Nephron progenitor cell (in vitro differentiated cells): ENCODE measurements around the gene RUFY2.

Experiments
- DNase-seq: peaks from one replicate; pipeline ENCODE4 v3.0.0; 2021
- H3K27ac Mint-ChIP-seq: 2 replicates; pipeline ENCODE4 v1.8.0; 2021; ENCODE audit warnings: mild to moderate bottlenecking, moderate library complexity, mixed read lengths
- H3K27me3 Mint-ChIP-seq: 2 replicates; pipeline ENCODE4 v1.8.0; 2021; ENCODE audit warnings: mild to moderate bottlenecking, low read depth, mixed read lengths; ENCODE audit not compliant: poor library complexity
- H3K36me3 Mint-ChIP-seq: 2 replicates; pipeline ENCODE4 v1.8.0; 2021; ENCODE audit warnings: low read depth, mixed read lengths
- H3K4me1 Mint-ChIP-seq: 2 replicates; pipeline ENCODE4 v1.8.0; 2021; ENCODE audit warnings: mixed read lengths
- H3K4me3 Mint-ChIP-seq: 2 replicates; pipeline ENCODE4 v1.8.0; 2021; ENCODE audit warnings: mild to moderate bottlenecking, moderate library complexity, mixed read lengths
- H3K9me3 Mint-ChIP-seq: 2 replicates; pipeline ENCODE4 v1.8.0; 2021; ENCODE audit warnings: mild to moderate bottlenecking, moderate library complexity, mixed read lengths
- CTCF ChIP-seq: fragments of 200-600 bp; sonication (generic); IDR thresholded peaks from 2 replicates; pipeline ENCODE4 v1.5.0; 2021; ENCODE audit warnings: antibody characterized with exemption

RUFY2 gene

DNA sequence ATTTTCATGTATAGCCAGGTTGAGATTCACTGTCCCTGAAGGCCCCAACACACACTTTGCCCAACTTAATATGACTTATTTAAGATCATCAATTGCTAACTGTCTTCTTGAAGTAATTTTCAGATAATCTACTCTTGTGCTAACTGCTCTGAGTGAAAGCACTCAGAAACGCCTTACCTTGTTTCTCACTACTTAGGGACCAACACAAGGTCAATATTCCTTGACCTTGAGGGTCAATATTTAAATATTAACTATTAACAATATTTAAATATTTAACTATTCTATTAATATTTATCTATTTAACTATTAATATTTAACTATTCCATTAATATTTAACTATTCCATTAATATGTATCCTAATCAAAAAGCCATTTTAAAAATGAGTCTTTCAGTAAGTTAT is 101.2 kb downstream of the RUFY2 start:
- H3K27ac Mint-ChIP-seq = no peak overlapping the region
- no peak for TF ChIP-seq CTCF
- H3K4me3 Mint-ChIP-seq = no peak overlapping the region
- H3K9me3 Mint-ChIP-seq = no peaks in the 10 kb centered on the region
- no peaks in the 10 kb centered on the region for H3K4me1 Mint-ChIP-seq
- no peaks in the 10 kb centered on the region for H3K36me3 Mint-ChIP-seq
- no peak for DNase-seq
- H3K27me3 Mint-ChIP-seq = peaks cover 4% of the 10 kb centered on the region

DNA sequence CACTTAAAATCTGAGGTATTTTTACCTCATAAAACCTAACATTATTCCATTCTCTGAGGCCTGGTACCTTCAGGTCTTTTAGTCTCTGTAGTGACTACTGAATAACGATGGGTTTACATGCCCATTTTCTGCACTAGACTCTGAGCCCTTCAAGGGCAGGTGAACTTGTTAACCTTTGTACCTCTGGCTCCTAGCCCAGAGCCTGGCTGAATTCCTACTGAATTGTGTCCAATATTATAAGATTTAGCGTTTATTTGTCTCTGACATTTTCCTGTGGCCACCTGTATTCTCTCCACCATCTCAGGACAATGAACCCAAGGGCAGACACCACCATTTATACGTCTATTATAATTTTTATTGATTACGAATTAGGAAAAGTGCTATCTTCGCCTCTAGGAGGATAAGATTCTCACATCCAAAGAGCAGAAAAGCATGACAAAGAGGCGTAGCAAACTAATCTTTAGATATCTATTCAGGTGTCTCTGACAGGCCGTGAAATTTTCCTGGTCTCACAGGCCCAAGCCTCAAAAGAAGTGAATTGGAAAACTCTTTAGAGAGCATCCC is 103.1 kb downstream of the RUFY2 start:
- Mint-ChIP-seq H3K4me1 (peaks cover 10% of the 10 kb centered on the region), H3K36me3 (no peaks in the 10 kb centered on the region), H3K27me3 (no peaks in the 10 kb centered on the region), H3K9me3 (no peaks in the 10 kb centered on the region), H3K4me3 (no peak overlapping the region), H3K27ac (no peak overlapping the region)
- TF ChIP-seq CTCF = no peak
- no peak for DNase-seq

DNA sequence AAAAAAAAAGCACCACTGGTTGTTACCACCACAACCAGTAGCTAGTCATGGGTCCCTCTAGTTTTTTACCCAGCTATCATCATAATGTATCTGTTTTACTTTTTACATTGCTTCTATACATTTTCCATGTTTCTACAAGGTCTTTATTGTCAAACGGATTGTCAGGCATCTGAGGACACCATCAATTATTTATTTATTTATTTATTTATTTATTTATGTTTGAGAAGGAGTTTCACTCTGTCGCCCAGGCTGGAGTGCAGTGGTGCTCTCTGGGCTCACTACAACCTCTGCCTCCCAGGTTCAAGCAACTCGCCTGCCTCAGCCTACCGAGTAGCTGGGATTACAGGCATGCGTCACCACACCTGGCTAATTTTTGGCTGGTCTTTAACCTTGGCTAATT is 104.2 kb downstream of the RUFY2 start:
- Mint-ChIP-seq H3K4me3 (no peak overlapping the region), H3K36me3 (no peaks in the 10 kb centered on the region), H3K27ac (no peak overlapping the region), H3K4me1 (peaks cover 10% of the 10 kb centered on the region), H3K9me3 (no peaks in the 10 kb centered on the region), H3K27me3 (no peaks in the 10 kb centered on the region)
- TF ChIP-seq CTCF = no peak
- no peak for DNase-seq

DNA sequence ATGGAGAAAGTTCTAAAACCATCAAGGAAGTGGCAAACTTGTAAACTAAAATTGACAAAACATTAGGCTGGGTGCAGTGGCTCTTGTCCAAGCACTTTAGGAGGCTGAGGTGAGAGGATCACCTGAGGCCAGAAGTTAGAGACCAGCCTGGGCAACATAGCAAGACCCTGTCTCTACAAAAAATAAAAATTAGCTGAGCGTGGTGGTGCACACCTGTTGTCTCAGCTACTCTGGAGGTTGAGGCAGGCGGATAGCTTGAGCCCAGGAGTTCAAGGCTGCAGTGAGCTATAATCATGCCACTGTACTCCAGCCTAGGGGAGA is 104.6 kb downstream of the RUFY2 start:
- Mint-ChIP-seq H3K4me1 (peaks cover 10% of the 10 kb centered on the region), H3K9me3 (no peaks in the 10 kb centered on the region), H3K27ac (no peak overlapping the region), H3K27me3 (no peaks in the 10 kb centered on the region), H3K36me3 (no peaks in the 10 kb centered on the region), H3K4me3 (no peak overlapping the region)
- DNase-seq = no peak
- no peak for TF ChIP-seq CTCF

GRCh38 chr10:68301790-68302502 is 105.1 kb downstream of the RUFY2 start:
- H3K4me1 Mint-ChIP-seq = peaks cover 10% of the 10 kb centered on the region
- H3K4me3 Mint-ChIP-seq = no peak overlapping the region
- TF ChIP-seq CTCF = peak; percentile 20
- no peak overlapping the region for H3K27ac Mint-ChIP-seq
- no peak for DNase-seq
- no peaks in the 10 kb centered on the region for H3K36me3 Mint-ChIP-seq
- no peaks in the 10 kb centered on the region for H3K9me3 Mint-ChIP-seq
- no peaks in the 10 kb centered on the region for H3K27me3 Mint-ChIP-seq

GRCh38 chr10:68301301-68301700 is 105.8 kb downstream of the RUFY2 start:
- Mint-ChIP-seq H3K4me1 (peaks cover 10% of the 10 kb centered on the region), H3K27me3 (no peaks in the 10 kb centered on the region), H3K9me3 (no peaks in the 10 kb centered on the region), H3K4me3 (no peak overlapping the region), H3K36me3 (no peaks in the 10 kb centered on the region), H3K27ac (no peak overlapping the region)
- DNase-seq = no peak
- no peak for TF ChIP-seq CTCF
